Ramos (cell line): ENCODE results near the gene NCAM1.

Experiments used
- in situ Hi-C: fragments of 300-500 bp; cut with MboI; formaldehyde crosslinking; loops from one replicate; pipeline ENCODE4 v1.14.3; 2022; ENCODE audit warnings: low sequenced_read_pairs; ENCODE audit not compliant: unreplicated experiment

Gene NCAM1

GRCh38 chr11:113192121-113192925, 231.1 kb downstream of the NCAM1 start:
- in situ Hi-C loops, result no loop called here

GRCh38 chr11:113193016-113193415, 231.8 kb downstream of the NCAM1 start:
- in situ Hi-C loops, result no loop called here

GRCh38 chr11:113193946-113194345, 232.7 kb downstream of the NCAM1 start:
- in situ Hi-C loops, result no loop called here

DNA sequence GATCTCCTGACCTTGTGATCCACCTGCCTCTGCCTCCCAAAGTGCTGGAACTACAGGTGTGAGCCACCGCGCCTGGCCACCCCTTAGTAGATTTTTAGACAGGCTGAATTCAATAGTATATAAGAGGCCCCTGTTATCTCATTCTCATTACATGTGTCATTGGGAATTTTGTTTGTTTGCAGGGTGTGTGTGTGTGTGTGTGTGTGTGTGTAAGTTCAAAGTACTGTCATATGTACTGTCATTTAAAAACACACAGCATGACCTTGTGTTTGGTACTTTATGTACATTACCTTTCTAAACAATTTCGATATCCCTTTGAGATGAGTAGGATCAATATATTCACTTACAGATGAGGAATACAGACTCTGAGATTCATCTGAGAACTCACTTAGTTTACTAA, 234.5 kb downstream of the NCAM1 start:
- in situ Hi-C loops, result no loop called here

DNA sequence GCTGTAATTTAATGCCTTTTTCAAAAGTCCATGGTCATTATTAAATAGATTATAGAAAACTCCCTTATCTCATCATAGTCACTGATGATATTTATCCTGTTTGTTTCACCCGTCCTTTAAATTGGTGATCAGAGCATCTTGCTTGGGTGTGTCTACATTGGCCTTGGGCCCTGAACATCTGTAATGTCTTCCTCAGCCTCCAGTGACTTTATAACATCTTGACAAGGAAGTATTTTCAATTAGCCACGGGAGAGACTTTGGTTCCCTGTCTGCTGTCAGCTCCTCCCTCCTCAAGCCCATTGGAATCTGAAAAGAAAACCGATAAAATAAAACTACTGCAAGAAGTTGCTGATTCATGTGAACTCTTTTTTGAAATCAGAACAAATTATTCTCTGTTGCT, 236.2 kb downstream of the NCAM1 start:
- in situ Hi-C loops, result no loop called here

GRCh38 chr11:113198972-113199661, 237.9 kb downstream of the NCAM1 start:
- in situ Hi-C loops, result no loop called here

DNA sequence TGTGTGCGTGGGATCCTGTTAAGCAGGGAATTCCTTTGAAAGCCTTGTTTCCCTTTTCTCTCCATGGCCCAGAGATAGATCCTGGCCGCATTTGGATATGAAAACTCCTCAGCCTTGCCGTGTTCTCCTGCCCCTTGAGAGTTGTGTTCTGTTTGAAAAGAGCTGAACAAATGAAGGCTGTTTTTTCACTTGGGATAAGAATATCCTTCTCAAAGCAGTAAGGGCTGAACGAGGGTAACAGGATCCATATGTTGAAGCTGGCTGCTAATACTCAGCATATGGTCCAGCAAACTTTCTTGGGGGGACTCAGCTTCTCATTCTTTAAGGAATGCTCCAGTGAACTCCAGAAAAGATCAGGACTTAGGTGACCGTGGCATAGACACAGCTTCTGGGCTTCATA, 238.6 kb downstream of the NCAM1 start:
- in situ Hi-C loops, result no loop called here

DNA sequence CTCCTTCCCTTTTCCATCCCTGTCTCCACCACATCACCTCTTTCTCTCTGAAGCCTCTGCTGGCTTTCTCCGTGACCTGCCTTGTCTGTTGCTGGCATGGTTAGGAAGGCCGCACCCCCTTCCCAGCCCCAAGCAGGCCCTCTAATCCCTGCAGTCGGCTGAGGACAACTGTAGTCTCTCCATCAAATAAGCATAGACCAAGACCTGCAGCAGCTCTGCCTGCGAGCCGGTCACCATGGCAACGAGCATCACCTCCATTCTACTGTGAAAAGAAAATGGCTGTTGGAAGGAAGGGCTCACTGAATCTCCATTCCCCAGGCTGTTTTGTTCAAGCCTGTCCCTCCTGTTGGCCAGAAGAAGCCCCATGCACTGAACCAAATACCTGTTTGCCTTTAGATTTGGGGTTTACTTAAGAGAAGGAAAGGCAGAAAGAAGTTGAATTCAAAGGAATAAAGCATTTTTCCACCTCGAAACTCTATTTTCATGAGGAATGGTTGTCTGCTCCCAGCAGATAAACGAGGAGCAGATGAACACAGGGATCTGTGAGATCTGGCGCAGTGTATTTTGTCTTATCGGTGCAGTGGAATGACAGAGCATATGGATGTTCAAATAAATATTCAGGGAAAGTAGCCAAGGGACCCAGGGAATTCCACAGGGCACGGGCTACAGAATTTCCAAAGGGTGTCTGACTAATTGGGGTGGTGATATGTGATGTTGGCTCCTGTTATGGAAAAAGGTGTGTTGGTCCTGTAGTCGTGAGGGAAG, 240.0 kb downstream of the NCAM1 start:
- in situ Hi-C loops, result no loop called here

DNA sequence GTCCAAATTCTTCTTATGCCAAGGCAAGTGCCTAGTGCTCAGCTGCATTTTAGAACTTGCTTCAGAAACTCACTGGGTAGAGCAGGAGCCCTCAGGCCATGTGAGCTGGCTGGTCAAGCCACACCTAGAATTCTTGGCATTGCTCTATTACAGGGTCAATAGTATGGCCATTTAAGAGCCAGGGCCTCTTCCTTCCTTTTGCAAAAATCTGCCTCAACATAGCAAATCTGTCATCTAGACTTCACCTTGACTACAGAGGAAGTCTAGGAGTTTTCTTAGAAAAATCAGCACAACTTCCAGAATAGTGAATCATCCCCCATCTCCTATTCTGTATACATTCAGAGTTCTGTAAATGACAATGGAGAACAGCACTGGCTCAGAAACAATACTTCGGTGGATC, 241.2 kb downstream of the NCAM1 start:
- in situ Hi-C loops, result no loop called here

DNA sequence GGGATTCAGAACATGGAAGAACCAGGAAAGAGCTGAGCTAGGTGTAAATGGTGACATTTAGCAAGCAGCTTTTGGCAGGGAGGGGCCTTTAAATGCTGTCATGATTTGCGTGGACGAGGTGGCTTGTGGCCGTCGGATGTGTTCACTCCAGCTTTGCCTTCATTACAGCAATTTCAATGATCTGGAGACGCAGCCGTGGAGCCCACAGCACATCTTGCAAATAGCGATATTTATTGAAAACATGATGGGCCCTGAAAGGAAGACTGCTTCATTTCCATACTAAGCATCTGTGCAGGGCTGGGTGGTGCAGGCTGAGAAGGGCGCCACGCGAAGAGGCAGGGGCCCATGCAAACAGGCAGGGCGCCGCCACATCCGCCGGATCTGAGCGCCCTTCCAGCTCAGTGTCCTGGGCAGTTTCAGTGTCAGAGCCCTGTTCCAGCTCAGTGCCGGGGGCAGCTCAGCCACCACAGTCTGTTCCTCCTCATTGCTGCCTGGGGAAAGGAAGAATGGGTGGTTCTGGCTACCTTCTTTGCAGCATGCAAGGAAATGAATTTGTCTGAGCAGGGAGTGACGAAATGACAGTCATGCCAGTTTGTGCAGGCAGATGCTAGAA, 242.0 kb downstream of the NCAM1 start:
- in situ Hi-C loops, result no loop called here

GRCh38 chr11:113204280-113204679, 243.1 kb downstream of the NCAM1 start:
- in situ Hi-C loops, result no loop called here

DNA sequence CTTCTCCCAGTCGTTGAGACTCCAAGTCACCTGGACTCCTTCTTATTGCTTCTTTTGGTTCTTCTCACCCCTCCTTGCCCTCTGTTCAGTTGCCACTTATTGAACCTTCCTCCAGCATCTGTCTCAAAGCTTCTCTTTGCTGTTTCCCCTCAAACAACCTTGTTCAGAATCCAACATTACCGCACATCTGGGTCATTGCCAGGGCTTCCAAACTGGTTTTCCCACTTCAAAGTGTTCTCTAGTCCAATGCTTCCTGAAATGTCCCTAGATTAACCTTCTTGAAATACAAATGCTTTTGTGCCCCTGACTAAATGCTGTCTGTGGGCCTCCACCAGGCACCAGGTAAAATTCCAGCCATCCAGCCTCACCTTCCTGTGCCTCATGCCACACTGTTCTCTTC, 252.3 kb downstream of the NCAM1 start:
- in situ Hi-C loops, result no loop called here

DNA sequence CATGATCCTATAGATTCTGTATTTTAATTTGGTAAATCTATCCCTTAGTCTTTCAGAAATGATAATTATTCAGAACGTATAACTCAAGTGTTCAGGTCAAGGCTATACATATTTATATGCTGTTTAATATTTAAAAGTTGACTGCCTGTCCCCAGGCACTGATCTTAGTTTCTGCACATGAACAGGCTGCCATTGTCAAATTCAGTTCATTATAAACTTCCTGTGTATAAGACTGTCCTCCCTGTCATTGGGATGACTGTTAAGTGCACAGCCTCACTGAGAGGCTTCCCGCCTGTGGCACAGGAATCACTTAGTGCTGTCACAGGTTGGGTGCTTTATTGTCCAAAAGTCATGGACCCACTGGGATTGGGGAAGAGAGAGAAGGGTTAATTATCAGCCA, 261.0 kb downstream of the NCAM1 start:
- in situ Hi-C loops, result no loop called here

- in situ Hi-C loops, result no loop called here
These were observed 273.7 kb downstream of the NCAM1 start for GRCh38 chr11:113234888-113235287.

DNA sequence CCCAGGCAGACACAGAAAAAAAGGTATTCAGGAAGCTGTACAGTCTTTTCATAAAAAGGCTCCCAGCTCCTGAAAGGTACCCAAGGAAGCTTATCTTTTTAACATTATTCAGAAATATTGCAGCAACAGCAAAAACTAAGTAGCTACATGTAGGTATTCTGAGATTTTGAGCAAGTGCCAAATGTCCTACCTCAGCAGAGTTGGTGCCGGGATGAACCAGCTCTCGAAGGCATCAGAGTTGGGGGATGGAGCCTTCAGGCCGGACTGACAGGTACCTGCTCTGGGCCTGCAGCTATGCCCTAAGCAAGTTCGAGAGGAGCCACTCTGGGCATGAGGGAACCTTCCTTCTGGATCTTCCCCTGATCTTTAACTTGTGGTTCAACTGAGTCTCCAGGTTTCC, 276.0 kb downstream of the NCAM1 start:
- in situ Hi-C loops, result no loop called here

DNA sequence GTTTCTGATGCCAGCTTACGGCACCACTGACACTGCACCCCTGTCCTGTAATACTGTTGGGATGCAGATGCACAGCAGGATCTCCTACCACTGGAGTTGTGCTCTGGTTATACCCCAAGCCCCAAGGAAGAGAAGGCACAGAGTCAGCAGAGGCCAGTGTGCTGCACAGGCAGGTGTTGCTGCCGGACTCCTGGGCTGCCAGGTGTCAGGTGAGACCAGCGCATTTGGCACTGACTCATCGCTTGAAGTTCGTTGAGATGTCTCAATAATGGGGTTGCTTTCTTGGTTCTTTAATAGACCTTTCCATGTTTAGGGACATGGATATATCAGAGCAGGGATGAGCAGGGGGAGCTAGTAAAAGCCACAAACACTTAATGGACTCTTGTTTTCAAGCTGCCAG, 277.5 kb downstream of the NCAM1 start:
- in situ Hi-C loops, result no loop called here

DNA sequence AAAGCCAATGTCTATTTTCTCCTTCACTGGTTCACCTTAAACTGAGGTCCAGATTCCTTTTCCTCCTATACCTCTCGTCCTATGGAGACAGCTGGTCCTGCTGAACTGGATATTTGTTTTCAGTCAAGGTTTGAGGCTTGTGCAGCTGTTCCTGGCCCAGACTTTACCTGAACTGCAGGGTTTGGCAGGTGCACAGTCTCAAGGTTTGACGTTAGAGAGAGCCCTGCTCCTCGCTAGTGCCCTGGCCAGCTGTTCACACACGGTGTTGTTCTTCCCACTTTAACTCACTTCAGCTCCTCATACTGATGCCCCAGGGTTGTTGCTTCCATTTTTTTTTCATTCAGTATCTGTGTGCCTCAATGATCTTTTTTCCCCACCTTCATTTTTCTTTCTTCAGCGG, 279.2 kb downstream of the NCAM1 start:
- in situ Hi-C loops, result no loop called here

DNA sequence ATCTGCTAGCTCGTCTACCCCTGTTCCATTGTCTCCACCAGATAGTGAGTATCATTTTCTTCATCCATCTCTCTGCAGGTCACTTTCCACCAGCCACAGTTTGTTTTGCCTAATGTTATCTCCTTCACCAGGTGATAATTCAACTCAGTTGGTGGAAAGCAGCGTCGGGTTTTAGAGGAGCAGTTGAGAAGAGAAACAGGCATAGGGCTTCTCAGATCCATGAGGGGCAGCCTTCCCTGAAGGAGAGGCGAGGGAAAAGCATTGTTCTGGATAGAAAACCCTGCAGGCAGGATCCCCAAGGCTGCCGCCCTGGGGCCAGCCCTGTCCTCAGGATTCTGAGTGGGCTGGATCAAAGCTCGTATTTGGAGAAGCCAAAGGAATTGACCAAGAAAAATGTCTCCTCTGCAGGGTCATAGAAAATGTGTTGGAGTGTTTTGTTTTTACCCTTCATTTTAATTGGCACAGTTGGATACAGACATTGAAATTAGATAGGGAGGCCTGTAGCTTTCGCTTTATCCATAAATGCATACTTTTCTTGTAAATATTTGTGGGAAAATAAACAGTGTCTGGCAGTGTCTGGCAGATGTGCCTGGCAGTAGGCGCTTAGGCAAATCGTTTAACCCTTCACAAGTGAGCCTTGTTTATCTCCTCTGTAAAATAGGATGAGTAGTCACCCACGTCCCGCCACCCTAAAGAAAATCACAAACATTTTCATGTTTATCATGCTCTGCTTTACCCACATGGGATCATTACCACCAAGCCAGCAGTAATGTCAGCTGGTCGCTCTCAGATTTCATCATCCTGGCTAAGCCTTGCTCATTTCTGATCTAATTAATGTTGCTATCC, 279.8 kb downstream of the NCAM1 start:
- in situ Hi-C loops, result no loop called here

DNA sequence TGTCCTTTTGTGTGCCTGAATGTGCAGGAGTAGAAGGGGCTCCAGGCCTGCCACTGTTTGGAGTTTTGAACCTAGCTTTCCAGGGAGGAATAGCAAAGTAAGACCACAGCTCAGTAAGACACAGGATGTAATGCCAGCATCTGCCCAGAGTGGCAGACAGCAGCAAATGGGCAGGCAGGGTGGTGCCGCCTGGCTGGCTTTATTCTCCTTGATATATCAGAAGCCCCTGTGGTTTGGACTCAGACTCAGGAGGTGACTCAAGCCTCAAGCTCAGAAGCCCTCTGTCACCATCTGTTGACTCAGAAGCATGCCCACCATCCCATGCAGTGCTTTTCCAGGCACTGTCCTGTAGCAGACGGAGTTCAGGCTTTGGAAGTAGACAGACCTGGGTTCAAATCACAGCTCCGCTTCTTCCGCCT, 280.4 kb downstream of the NCAM1 start:
- in situ Hi-C loops, result no loop called here

- in situ Hi-C loops, result no loop called here
These were observed 280.8 kb downstream of the NCAM1 start for GRCh38 chr11:113242060-113242459.
